GM19455 (cell line): ENCODE results near the gene RAB30.

ENCODE experiments used
- ATAC-seq: cut with Tn5 transposase; IDR thresholded peaks from one replicate; pipeline ENCODE4 v1.9.1; 2021; ENCODE audit not compliant: unreplicated experiment

The RAB30 gene

GRCh38 chr11:83071567-83072349 is at the start of gene RAB30:
Gene RAB30, minus strand, starts transcription at chr11:83071897. Its CDS starts 74,581 bp downstream, at chr11:82997316.
- ATAC-seq = peak; percentile 98

GRCh38 chr11:83120327-83120726 is 48.6 kb upstream of the RAB30 start:
- ATAC-seq = no peak

GRCh38 chr11:83119216-83119615 is 47.5 kb upstream of the RAB30 start:
- ATAC-seq = no peak

GRCh38 chr11:83118814-83119213 is 47.1 kb upstream of the RAB30 start:
- no peak for ATAC-seq

GRCh38 chr11:83116015-83116641 is 44.4 kb upstream of the RAB30 start:
- no peak for ATAC-seq

DNA sequence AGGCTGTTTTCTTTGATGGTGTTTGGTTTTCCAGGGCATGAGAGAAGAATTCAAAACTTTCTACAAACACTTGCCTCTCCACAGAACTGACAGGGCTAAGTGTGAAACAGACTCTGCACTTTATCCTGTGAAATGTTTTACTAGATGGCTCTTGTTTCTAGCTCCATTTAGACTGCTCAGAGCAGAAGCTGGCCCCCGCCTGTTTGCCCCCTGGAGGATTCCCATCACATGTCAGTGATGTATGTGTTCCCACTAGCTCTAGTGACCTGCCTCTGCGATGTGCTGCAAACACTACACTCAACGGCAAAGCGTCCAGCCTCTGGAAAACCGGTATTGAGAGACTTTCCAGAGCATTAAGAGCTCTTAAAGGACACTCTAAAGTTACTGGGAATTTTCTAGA is 43.9 kb upstream of the RAB30 start:
- no peak for ATAC-seq

DNA sequence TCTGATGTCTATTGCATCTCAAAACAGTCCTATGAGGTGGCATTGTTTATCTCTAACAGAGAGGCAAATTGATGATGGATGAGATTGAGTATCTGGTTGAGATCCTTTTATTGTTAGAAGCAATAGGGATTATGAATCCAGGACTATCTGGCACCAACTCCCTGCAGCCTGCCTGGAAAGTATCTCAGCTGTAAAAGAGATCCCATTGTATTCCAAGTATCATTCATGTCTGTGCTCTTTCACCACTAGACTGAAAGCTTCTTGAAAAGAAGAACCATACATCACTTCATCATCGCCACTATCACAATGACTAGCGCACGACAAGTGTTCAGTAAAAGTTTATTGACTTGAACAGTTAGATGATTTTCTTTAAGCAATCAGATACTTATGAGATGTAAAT is 43.3 kb upstream of the RAB30 start:
- no peak for ATAC-seq

DNA sequence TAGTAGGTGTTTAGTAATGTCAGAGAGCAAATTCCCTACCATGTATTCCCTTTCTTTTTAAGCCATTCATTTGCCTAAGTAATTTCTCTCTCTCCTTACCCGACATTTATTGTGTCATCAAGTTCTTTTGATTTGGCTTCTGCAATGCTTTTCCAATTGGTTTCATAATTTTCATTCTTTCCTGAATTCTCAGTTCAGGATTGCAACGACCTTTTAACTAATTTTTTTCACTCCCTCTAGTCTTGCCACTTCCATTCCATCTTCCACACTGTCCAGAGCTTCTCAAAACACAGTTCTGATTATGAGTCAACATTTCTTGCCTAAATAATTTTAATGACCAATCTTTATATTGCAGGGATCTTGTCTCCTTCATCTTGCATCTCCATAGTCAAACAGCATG is 41.2 kb upstream of the RAB30 start:
- ATAC-seq = no peak

GRCh38 chr11:83105168-83105567 is 33.5 kb upstream of the RAB30 start:
- no peak for ATAC-seq

- ATAC-seq = no peak
Observed at GRCh38 chr11:83102834-83103233, 31.1 kb upstream of the RAB30 start.

GRCh38 chr11:83097429-83098075 is 25.9 kb upstream of the RAB30 start:
- ATAC-seq = no peak

GRCh38 chr11:83093634-83094033 is 21.9 kb upstream of the RAB30 start:
- ATAC-seq = no peak

DNA sequence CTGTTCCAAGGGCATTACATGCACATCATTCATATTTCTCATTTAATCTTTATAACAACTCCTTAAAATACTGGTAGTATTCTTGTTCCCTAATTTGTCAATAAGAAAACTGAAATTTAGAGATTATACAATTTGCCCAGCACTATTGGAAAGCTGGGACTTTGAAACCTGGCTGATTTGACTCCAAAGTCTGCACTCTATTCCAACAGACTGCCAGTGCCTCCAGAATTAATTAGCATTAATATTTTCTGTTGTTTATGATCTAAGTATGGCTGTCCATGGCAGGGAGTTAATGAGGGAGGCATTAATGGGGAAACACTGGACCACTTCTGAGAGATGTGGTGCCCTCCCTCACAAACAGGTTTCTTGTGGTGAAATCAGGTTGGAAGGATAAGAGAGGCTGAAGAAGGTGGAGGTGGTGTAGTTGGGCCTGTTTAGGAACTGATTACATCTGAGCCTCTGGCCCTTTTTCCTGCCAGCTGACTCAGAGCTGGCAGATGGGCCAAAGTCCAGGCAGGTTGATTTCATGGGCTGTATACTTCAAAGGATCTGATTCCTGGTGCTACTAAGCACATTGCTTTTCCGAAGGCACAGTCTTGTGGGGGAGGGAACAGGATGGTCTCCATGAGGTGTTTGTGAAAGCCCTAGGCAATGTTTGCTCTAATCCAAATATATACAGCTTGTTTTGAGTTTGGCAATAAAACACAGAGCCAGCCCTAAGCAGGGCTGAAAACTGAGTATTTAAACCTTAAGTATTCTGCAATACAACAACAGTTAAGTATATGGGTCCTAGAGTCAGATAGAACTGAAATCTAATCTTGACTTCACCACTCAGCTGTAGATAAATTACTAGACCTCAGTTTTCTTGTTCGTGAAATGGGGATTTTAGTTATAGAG is 21.0 kb upstream of the RAB30 start:
- ATAC-seq = no peak

DNA sequence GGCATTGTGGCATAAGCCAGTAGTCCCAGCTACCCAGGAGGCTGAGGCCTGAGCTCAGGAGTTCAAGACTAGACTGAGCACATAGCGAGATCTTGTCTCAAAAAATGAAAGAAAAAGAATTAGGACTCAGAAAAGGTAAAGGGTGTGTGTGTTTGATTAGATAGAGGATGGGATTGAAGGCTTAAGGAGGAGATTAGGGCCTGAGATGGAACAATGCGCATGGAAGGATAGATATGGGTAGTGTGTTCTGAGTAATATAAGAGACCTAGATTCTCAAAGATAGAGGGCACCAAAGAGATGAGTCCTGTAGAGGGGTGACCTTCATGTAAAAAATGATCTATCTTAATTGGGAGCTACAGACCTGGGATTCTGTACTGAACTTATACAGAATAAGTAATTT is 17.3 kb upstream of the RAB30 start:
- no peak for ATAC-seq

GRCh38 chr11:83087035-83087434 is 15.3 kb upstream of the RAB30 start:
- no peak for ATAC-seq

DNA sequence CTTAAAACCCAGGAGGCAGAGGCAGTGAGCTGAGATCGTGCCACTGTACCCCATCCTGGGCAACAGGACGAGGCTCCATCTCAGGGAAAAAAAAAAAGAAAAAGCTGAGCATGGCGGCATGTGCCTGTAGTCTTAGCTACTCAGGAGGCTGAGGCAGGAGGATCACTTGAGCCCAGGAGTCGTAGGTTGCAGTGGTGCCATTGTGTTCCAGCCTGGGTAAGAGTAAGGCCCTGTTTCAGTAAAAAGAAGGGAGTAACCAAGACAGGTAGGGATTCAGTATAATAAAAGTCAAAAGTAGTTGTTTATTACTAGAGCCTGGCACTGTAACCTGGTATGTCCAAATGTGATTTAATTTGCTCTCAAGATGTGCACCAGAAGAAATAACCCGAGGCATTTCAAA is 8.1 kb upstream of the RAB30 start:
- no peak for ATAC-seq

GRCh38 chr11:83078269-83078668 is 6.6 kb upstream of the RAB30 start:
- ATAC-seq = no peak

DNA sequence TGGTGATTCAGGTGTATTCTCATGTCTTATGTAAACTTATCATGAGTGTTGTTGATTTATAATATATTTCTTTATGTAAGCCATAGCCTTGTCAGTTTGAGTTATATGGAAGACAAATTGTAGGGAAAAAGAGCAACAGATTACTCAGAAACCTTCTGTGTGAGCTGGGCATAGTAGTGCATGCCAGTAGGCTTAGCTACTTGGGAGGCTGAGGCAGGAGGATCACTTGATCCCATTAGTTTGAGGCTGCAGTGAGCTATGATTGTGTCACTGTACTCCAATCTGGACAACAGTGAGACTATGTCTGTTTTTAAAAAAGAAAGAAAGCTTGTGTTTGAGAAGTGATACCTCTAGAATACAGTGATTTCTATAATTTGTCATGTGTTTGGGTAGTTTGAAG is 2.2 kb upstream of the RAB30 start:
- no peak for ATAC-seq

GRCh38 chr11:83073258-83073657 is 1.6 kb upstream of the RAB30 start:
- no peak for ATAC-seq

DNA sequence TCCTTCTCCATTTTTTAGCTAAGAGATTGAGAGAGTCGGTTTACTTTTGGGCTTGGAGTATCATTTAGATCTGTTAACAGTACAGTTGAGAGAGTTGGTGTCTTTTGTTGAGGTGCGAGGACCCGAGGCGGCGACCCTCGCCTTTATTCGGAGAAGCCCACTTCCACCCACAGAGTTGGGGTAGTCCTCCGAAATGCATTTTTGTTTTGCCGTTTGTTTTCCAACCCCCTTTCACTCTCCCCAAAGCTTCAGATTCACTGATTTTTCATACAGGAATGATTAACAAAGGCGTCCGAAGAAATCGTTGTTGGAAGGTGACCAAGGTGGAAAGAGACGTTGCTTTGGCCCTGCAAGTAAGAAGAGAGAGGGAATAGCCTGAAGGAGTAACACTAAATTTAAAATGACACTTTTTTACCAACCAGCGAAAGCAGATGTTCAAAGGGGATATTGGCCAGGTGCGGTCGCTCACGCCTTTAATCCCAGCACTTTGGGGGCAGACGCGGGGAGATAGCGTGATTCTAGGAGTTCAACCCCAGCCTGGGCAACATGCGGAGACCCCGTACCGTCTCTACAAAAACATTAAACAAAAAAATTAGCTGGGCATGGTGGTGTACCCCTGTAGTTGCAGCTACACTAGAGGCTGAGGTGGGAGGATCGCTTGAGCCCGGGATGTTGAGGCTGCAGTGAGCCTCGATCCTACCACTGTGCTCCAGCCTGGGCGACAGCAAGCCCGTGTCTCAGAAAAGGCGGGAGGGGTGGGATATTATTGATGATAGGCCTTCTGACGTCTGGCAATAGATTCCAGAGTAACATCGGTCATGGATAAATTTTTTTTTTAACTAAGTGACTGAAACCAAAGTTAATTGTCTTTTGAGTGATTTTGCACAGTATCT is 899 bp upstream of the RAB30 start:
- no peak for ATAC-seq
